MM.1S (cell line): Measurements from ENCODE around the gene CTNNA1.

ENCODE experiments used
- DNase-seq: peaks from one replicate; pipeline ENCODE4 v3.0.0-alpha.2; 2015
- H2AFZ ChIP-seq: fragments of 300-600 bp; sonication (generic); 2 replicates; pipeline ENCODE4 v1.6.0; 2016; ENCODE audit warnings: antibody characterized with exemption, low read length
- H3F3A ChIP-seq: fragments of 300-600 bp; sonication (generic); 2 replicates; pipeline ENCODE4 v1.6.1; 2016; ENCODE audit warnings: mild to moderate bottlenecking, antibody characterized with exemption, low read length, moderate library complexity, mixed read lengths; ENCODE audit not compliant: insufficient read depth
- H3K27ac ChIP-seq: fragments of 300-600 bp; sonication (generic); 2 replicates; pipeline ENCODE4 v1.5.1; 2016; ENCODE audit warnings: mild to moderate bottlenecking, low read length
- H3K27me3 ChIP-seq: fragments of 300-600 bp; sonication (generic); replicated peaks from 2 replicates; pipeline ENCODE4 v1.6.0; 2016; ENCODE audit warnings: low read length; ENCODE audit not compliant: insufficient read depth
- H3K36me3 ChIP-seq: fragments of 300-600 bp; sonication (generic); replicated peaks from 2 replicates; pipeline ENCODE4 v1.6.1; 2016; ENCODE audit warnings: mild to moderate bottlenecking, low read length, mixed read lengths; ENCODE audit not compliant: insufficient read depth
- H3K4me1 ChIP-seq: fragments of 300-600 bp; sonication (generic); 2 replicates; pipeline ENCODE4 v1.6.1; 2016; ENCODE audit warnings: low read length, mixed read lengths
- H3K4me2 ChIP-seq: fragments of 300-600 bp; sonication (generic); 2 replicates; pipeline ENCODE4 v1.6.0; 2016; ENCODE audit warnings: low read depth, low read length
- H3K4me3 ChIP-seq: fragments of 300-600 bp; sonication (generic); 2 replicates; pipeline ENCODE4 v1.5.1; 2016; ENCODE audit warnings: low read length, mixed read lengths
- H3K79me2 ChIP-seq: fragments of 300-600 bp; sonication (generic); 2 replicates; pipeline ENCODE4 v1.6.1; 2016; ENCODE audit warnings: mixed run types, low read length, mixed read lengths
- H3K9ac ChIP-seq: fragments of 300-600 bp; sonication (generic); 2 replicates; pipeline ENCODE4 v1.6.1; 2016; ENCODE audit warnings: low read length, mixed read lengths
- H3K9me2 ChIP-seq: fragments of 300-600 bp; sonication (generic); replicated peaks from 2 replicates; pipeline ENCODE4 v1.6.1; 2016; ENCODE audit warnings: mild to moderate bottlenecking, low read length, mixed read lengths; ENCODE audit not compliant: insufficient read depth
- H3K9me3 ChIP-seq: fragments of 300-600 bp; sonication (generic); replicated peaks from 2 replicates; pipeline ENCODE4 v1.6.1; 2016; ENCODE audit warnings: mild to moderate bottlenecking, low read length, mixed read lengths; ENCODE audit not compliant: insufficient read depth
- H4K20me1 ChIP-seq: fragments of 300-600 bp; sonication (generic); 2 replicates; pipeline ENCODE4 v1.6.1; 2016; ENCODE audit warnings: mild to moderate bottlenecking, low read length, moderate library complexity, mixed read lengths; ENCODE audit not compliant: insufficient read depth
- CTCF ChIP-seq: fragments of 300-600 bp; sonication (generic); IDR thresholded peaks from 2 replicates; pipeline ENCODE4 v1.5.1; 2016; ENCODE audit warnings: antibody characterized with exemption, low read length, mixed read lengths
- EZH2 ChIP-seq: fragments of 300-600 bp; sonication (generic); optimal IDR thresholded peaks from 2 replicates; pipeline ENCODE3; 2017; ENCODE audit warnings: low read depth, mild to moderate bottlenecking, antibody characterized with exemption, low read length, mixed read lengths
- EZH2phosphoT487 ChIP-seq: fragments of 300-600 bp; sonication (generic); IDR thresholded peaks from 2 replicates; pipeline ENCODE4 v1.6.1; 2018; ENCODE audit warnings: antibody characterized with exemption, low read length

The CTNNA1 gene

GRCh38 chr5:138936968-138937345 is 183.7 kb downstream of the CTNNA1 start:
- DNase-seq: no peak
- Histone ChIP-seq H2AFZ (no peak overlapping the region), H3K9me3 (no peaks in the 10 kb centered on the region)

GRCh38 chr5:138937392-138938387 is 184.5 kb downstream of the CTNNA1 start:
- no peaks in the 10 kb centered on the region; the same call in none of the 2 replicates for H3K36me3 ChIP-seq
- H3K4me2 ChIP-seq: no peak overlapping the region

More at GRCh38 chr5:138936968-138937345, 183.7 kb downstream of the CTNNA1 start:
- no peaks in the 10 kb centered on the region; the same call in none of the 2 replicates for H3K36me3 ChIP-seq
- H4K20me1 ChIP-seq: no peaks in the 10 kb centered on the region
- TF ChIP-seq EZH2phosphoT487 (no peak), CTCF (no peak), EZH2 (no peak)
- H3F3A ChIP-seq: no peaks in the 10 kb centered on the region
- no peak overlapping the region for H3K9ac ChIP-seq
- H3K27ac ChIP-seq: no peak overlapping the region
- no peak overlapping the region for H3K4me3 ChIP-seq
- H3K4me1 ChIP-seq: peaks cover 4% of the 10 kb centered on the region; the same call in 1 of the 2 replicates
- H3K9me2 ChIP-seq: no peaks in the 10 kb centered on the region; the same call in 1 of the 2 replicates
- no peak overlapping the region for H3K4me2 ChIP-seq
- no peaks in the 10 kb centered on the region for H3K27me3 ChIP-seq
- no peaks in the 10 kb centered on the region for H3K79me2 ChIP-seq

GRCh38 chr5:138938526-138938925 is 185.3 kb downstream of the CTNNA1 start:
- no peaks in the 10 kb centered on the region for H3K9me3 ChIP-seq
- no peak for DNase-seq
- H3K9ac ChIP-seq: no peak overlapping the region
- H3F3A ChIP-seq: no peaks in the 10 kb centered on the region
- H3K27ac ChIP-seq: no peak overlapping the region
- no peak overlapping the region for H2AFZ ChIP-seq
- no peaks in the 10 kb centered on the region; the same call in 1 of the 2 replicates for H3K36me3 ChIP-seq
- H3K4me2 ChIP-seq: no peak overlapping the region
- peaks cover 4% of the 10 kb centered on the region; the same call in 1 of the 2 replicates for H3K4me1 ChIP-seq
- no peaks in the 10 kb centered on the region for H4K20me1 ChIP-seq
- TF ChIP-seq CTCF (no peak), EZH2 (no peak), EZH2phosphoT487 (no peak)
- H3K27me3 ChIP-seq: no peaks in the 10 kb centered on the region
- no peak overlapping the region for H3K4me3 ChIP-seq
- H3K9me2 ChIP-seq: no peaks in the 10 kb centered on the region; the same call in 1 of the 2 replicates
- H3K79me2 ChIP-seq: no peaks in the 10 kb centered on the region

More at GRCh38 chr5:138937392-138938387, 184.5 kb downstream of the CTNNA1 start:
- Histone ChIP-seq H3K27ac (no peak overlapping the region), H3K4me1 (peaks cover 4% of the 10 kb centered on the region; the same call in 1 of the 2 replicates), H4K20me1 (no peaks in the 10 kb centered on the region), H3K9me3 (no peaks in the 10 kb centered on the region), H3K79me2 (no peaks in the 10 kb centered on the region), H3K4me3 (no peak overlapping the region), H3K27me3 (no peaks in the 10 kb centered on the region), H3K9ac (no peak overlapping the region), H3K9me2 (no peaks in the 10 kb centered on the region; the same call in 1 of the 2 replicates), H2AFZ (no peak overlapping the region), H3F3A (no peaks in the 10 kb centered on the region)
- no peak for TF ChIP-seq EZH2
- no peak for TF ChIP-seq CTCF
- TF ChIP-seq EZH2phosphoT487: no peak
- no peak for DNase-seq
